PFSK-1 (cell line): ENCODE data around the gene CABLES2.

Experiments
- FOXP2 ChIP-seq: optimal IDR thresholded peaks from 2 replicates; pipeline ENCODE3; 2011; ENCODE audit warnings: borderline replicate concordance, control low read depth, inconsistent platforms; ENCODE audit not compliant: insufficient read depth; ENCODE audit errors: extremely low read length, extremely low read depth
- POLR2AphosphoS5 ChIP-seq: IDR thresholded peaks from 2 replicates; pipeline ENCODE4 v1.6.1; 2012; ENCODE audit warnings: low read depth, mild to moderate bottlenecking, control low read depth, low read length, moderate library complexity
- REST ChIP-seq, 2 experiments: IDR thresholded peaks; 2 replicates each; pipeline versions ENCODE4 v1.6.1 to v1.8.0; 2011 to 2012; ENCODE audit warnings: low read depth in 2 of 2, low read length in 2 of 2, control low read depth in 1 of 2, inconsistent platforms in 1 of 2, mild to moderate bottlenecking in 1 of 2, moderate library complexity in 1 of 2; ENCODE audit not compliant: insufficient read depth in 1 of 2
- SIN3A ChIP-seq: IDR thresholded peaks from 2 replicates; pipeline ENCODE4 v1.6.1; 2012; ENCODE audit warnings: mild to moderate bottlenecking, low read length, moderate library complexity, borderline replicate concordance; ENCODE audit not compliant: insufficient read depth
- TAF1 ChIP-seq: IDR thresholded peaks from 2 replicates; pipeline ENCODE4 v1.6.1; 2012; ENCODE audit warnings: low read length, control low read depth, borderline replicate concordance; ENCODE audit not compliant: insufficient read depth

Gene CABLES2

GRCh38 chr20:62430311-62430853 lies 23.3 kb upstream of the CABLES2 start:
- TF ChIP-seq TAF1 = no peak
- no peak for TF ChIP-seq FOXP2
- TF ChIP-seq SIN3A = no peak
- TF ChIP-seq REST (IDR thresholded peaks at IDR 0.05; ENCODE audit: insufficient read depth in 1 of 2, low read depth in 2 of 2, low read length in 2 of 2) = no peak
- TF ChIP-seq POLR2AphosphoS5 = no peak

GRCh38 chr20:62429455-62430310 lies 22.6 kb upstream of the CABLES2 start:
- no peak for TF ChIP-seq POLR2AphosphoS5
- TF ChIP-seq SIN3A = no peak
- TF ChIP-seq FOXP2 = no peak
- no peak for TF ChIP-seq REST (IDR thresholded peaks at IDR 0.05; ENCODE audit: insufficient read depth in 1 of 2, low read depth in 2 of 2, low read length in 2 of 2)
- TF ChIP-seq TAF1 = no peak

GRCh38 chr20:62428396-62429295 lies 21.6 kb upstream of the CABLES2 start:
- TF ChIP-seq SIN3A (no peak), REST (IDR thresholded peaks at IDR 0.05; ENCODE audit: insufficient read depth in 1 of 2, low read depth in 2 of 2, low read length in 2 of 2) (no peak), TAF1 (no peak), POLR2AphosphoS5 (no peak), FOXP2 (no peak)

GRCh38 chr20:62428002-62428372 lies 20.9 kb upstream of the CABLES2 start:
- TF ChIP-seq FOXP2 (no peak), TAF1 (no peak), SIN3A (no peak)

GRCh38 chr20:62427172-62428001 lies 20.3 kb upstream of the CABLES2 start, which contains the start of gene RBBP8NL:
Gene RBBP8NL, minus strand, starts transcription at chr20:62427539. Its CDS starts 7,892 bp downstream, at chr20:62419647.
- TF ChIP-seq SIN3A (no peak), REST (IDR thresholded peaks at IDR 0.05; ENCODE audit: insufficient read depth in 1 of 2, low read depth in 2 of 2, low read length in 2 of 2) (no peak), TAF1 (no peak), FOXP2 (no peak), POLR2AphosphoS5 (no peak)
